CD4-positive, alpha-beta T cell treated with Interleukin-15 for 1 hour (primary cell): ENCODE measurements around the gene PHTF1.

Experiments used
- DNase-seq: peaks from one replicate; pipeline ENCODE4 v3.0.0-alpha.2; 2020

The PHTF1 gene

GRCh38 chr1:113759333-113760101 is at the start of gene PHTF1:
PHTF1 (minus strand) TSS chr1:113759486; CDS start chr1:113758703, 783 bp downstream.
- DNase-seq, result peak; percentile 74

GRCh38 chr1:113808450-113809195 is 49.3 kb upstream of the PHTF1 start:
- DNase-seq, result no peak

DNA sequence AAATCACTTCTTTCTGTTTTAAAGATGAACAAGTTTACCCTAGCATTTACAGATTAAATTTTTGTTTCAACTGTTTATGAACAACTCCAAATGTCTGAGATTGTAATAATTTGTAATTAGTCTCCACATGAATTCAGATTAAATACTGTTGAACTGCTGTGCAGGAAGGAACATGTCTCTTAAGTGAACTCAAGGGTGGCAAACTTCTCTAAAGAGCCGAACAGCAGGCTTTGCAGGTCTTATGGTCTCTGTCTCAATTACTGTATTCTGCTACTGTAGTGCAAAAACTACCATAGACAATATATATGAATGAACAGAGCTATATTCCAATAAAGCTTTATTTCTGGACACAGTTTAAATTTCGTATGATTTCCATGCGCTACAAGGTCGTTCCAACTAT is 46.4 kb upstream of the PHTF1 start:
- no peak for DNase-seq

DNA sequence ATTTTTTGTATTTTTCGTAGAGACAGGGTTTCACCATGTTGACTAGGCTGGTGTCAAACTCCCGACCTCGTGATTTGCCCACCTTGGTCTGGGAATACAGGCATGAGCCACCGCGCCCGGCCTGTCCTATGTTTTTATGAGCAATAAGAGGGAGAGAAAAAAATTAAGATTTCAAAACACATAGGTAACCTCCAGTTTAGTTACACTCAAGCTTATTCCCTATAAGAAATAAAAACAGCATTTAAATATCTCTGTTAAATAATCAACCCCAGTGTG is 45.9 kb upstream of the PHTF1 start:
- DNase-seq, result no peak

GRCh38 chr1:113804421-113805255 is 45.4 kb upstream of the PHTF1 start:
- no peak for DNase-seq

DNA sequence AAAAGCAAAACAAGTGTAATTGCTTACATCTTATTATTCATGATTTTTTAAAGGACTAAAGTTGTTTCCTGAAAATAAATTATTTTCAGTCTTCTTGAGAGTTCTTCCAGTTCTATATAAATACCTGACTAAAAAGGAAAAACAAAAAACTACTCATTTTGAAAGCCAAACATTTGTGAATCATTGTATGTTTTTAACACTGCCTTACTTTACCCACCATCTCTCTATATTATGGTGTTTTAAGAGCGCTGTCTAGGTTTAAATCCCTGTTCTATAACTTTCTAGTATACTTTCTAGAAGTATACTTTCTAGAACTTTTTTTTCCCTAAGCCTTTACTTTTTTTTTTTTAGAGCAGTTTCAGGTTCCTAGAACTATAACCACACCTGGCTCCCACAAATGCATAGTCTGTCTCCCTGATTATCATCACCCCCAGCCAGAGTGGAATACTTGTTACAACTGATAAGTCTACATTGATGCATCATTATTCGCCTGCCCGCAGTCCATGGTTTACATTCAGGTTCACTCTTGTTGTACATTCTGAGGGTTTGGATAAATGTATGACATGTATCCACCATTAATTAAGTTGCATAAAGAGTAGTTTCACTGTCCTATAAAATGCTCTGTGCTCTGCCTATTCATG is 43.2 kb upstream of the PHTF1 start:
- DNase-seq, result no peak

DNA sequence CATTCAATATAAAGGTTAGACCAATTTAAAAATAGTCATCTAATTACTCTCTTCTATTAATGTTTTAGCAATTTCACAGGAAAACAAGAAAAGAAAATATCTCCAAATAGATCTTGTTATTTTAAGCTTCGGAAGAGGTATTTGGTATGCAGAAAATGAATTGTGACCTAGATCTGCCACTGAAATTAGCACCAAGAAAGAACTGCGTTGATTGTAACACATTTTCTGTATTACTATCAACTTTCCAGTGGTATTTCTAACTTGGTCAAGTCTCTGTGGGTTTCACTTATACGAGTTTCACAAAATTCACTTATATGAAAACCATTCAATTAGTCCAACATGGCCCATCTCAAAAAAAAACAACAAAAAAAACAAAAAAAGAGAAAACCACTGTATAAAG is 41.2 kb upstream of the PHTF1 start:
- DNase-seq, result no peak

DNA sequence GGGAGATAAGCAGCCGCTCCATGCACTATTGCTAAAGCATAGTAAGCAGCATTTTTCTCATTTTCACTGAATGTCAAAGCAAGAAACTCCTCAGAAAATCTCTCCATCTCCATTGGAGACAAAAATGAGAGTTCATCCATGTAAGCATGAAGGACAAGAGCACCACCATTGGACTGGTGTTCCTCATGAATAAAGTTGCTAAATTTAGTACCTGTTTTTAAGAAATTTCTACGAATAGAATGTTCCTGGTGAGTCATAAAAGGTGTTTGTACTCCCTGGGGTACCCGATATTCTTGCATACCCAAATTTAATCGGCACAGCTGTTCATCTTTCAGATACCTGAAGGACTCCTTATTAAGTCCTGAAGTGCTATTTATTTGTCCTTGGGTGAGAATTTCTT is 38.2 kb upstream of the PHTF1 start:
- no peak for DNase-seq

GRCh38 chr1:113793878-113794834 is 34.9 kb upstream of the PHTF1 start:
- no peak for DNase-seq

DNA sequence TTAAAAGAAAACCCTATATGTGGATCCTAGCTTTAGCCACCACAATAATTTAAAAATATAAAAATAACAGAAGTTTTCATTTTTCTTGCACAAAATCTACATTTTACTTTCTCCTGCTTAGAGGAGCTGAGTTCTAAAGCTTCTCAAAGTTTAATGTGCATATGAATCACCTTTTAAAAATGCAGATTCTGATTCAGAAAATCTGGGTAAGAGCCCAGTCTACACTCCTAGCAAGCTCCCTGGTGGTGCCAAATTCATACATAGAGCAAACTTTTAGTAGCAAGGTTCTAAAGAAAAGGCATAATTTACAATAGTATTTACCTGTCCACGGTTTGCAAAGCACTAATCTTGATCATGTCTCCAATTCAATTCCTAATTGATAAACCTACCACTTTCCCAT is 33.7 kb upstream of the PHTF1 start:
- no peak for DNase-seq

GRCh38 chr1:113792471-113792870 is 33.2 kb upstream of the PHTF1 start:
- no peak for DNase-seq

DNA sequence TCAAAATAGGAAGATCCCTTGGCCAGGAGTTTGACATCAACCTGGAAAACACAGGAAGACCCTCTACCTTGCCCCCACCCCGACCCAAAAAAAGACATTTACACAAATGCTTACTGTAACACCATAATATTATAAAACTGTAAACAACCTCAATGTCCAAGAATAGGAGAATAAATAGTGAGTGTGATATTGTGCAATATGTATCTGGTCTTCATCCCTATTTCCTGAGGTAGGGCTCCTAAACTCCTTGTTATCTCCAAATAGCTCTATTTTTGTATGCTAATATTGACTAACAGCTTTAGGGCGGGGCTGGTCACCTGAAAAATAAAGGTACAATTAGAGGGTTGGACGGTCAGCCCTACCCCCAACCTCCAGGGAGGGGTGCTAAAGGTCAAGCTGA is 29.5 kb upstream of the PHTF1 start:
- no peak for DNase-seq

DNA sequence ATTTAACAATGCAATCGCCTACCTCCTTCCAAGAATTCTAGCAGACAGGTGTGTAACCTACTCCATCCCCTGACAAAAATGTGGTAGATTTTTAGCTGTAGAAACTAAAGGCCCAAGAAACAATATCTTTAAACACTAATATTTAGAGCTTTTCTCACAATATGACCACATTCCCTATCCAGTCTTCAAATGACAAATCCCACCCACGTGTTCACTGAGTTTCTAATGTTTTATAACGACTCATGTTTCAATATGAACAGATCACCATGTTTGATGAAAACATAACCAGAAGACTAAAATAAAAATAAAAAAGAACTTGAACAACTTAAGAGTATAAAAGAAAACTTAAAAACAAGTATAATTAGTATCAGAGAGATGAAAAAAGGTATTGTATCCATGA is 28.4 kb upstream of the PHTF1 start:
- no peak for DNase-seq

GRCh38 chr1:113786069-113786468 is 26.8 kb upstream of the PHTF1 start:
- no peak for DNase-seq

GRCh38 chr1:113784104-113784779 is 25.0 kb upstream of the PHTF1 start:
- no peak for DNase-seq

DNA sequence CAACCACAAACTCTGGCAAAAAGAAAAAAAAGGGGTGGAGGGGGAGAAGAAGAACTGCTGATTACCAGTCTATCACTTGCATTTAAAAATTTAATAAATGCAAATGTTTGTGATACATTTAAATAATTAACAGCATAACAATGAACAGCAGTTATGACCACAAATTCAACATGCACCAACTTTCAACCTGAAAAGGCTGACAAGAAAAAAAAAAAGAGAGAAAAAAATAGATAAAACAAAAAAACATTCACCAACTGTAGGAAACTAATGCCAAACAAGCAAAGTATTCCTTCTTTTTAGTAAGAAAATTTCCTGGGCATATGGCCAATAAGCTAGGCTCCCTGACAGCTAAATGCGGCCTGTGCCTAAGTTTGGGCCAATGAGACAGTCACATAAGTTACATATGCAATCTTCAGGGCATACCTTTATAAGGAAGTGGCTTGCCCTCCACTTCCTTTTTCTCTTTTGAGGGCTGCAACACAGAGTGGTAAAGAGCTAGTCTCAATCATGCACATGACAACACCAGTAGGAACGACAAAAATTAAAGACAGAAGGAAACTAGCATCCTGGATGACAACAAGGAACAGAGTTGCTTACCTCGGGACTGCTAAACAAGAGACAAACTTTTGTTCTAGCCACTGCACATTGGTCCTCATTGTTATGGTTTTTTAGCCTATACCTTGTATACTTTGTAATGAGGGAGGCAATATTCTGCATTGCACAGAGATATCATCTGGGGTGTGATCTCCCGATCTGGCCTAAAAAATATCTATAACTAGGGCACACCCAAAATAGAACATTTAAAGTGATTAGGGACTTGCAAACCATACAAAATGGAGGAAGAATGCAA is 24.2 kb upstream of the PHTF1 start:
- DNase-seq, result peak; percentile 57

DNA sequence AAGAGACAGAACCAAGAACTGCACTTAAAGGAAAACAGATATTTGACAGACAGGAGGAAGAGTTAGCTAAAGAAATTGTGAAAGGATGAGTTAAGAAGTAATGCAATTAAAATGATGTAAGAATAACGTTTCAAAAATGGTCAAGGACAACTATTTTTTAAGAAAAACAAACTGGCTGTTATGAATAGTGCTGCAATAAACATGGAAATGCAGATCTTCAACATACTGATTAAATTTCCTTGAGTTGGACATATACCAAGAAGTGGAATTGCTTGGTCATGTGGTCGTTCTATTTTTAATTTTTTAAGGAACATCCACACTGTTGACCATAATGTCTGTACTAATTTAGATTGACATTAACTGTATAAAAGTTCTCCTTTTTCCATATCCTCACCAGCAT is 23.1 kb upstream of the PHTF1 start:
- DNase-seq, result no peak

GRCh38 chr1:113780374-113781146 is 21.3 kb upstream of the PHTF1 start:
- no peak for DNase-seq

GRCh38 chr1:113779542-113779941 is 20.3 kb upstream of the PHTF1 start:
- no peak for DNase-seq

DNA sequence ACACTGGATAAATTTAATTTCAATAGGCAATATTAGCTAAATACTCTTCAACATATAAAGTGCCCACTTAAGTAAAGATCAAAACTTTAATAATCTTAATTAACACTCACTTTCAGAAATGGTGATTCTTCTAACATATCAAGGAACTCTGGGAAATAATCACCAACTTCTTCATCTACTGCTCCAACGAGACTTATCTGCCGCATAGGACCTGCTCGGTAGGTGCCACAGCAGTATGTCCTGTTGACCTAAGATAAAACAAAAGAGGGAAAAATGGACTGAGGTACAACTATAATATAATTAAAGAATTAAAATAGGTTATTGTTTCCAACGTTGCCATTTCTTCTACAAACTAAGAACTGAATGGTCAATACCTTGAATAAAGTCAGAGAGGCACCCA is 18.3 kb upstream of the PHTF1 start:
- DNase-seq, result no peak
